ENCODE results near the gene PIK3AP1. TPM values are rescaled to one million over a fixed set of nuclear protein-coding genes. Genes with fewer than 3 reads are reported as not detected.

PIK3AP1 gene
- total and polyA plus RNA-seq, 2 of the 8 experiments (the other 6 are each of a cell fraction or from before 2014, with no cell fraction given): 1.9 to 4.5 TPM

DNA sequence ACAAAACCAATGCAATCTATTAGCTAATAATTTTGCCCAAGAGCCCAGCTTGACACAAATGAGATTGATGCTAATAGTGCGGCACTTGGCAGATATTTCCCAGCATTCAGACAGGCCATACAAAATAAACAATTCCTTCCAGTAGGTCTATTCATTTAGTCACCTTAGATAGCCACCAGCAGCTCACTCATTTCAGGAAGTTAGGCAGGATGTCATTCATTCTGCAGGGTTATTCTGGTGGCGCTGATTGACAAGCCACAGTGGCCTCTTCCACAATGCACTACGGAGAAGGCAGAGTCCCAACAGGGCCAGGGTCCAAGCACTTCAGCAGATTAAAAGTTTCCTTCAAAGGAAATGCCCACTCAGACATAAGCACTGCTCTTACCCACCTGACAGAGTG, 55.8 kb downstream of the PIK3AP1 start (continued):
- TF ChIP-seq NANOG (IDR thresholded peaks at IDR 0.05; ENCODE audit: insufficient read depth, low read depth, low read length, poor library complexity, severe bottlenecking): no peak
- TF ChIP-seq, protein P1, sequence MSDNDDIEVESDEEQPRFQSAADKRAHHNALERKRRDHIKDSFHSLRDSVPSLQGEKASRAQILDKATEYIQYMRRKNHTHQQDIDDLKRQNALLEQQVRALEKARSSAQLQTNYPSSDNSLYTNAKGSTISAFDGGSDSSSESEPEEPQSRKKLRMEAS (IDR thresholded peaks at IDR 0.05): no peak
- no peak for TF ChIP-seq PHF8 (conservative IDR thresholded peaks at IDR 0.05; ENCODE audit: low read depth, low read length)
- no peak for TF ChIP-seq CBX5 (IDR thresholded peaks at IDR 0.05; ENCODE audit: low read depth, low read length)

All from H1 (cell line).